HG02840 (cell line): ENCODE data around the gene CRYBA2.

Experiments
- ATAC-seq: cut with Tn5 transposase; IDR thresholded peaks from one replicate; pipeline ENCODE4 v1.9.1; 2021; ENCODE audit warnings: mild to moderate bottlenecking, moderate library complexity, moderate number of reproducible peaks; ENCODE audit not compliant: unreplicated experiment, low FRiP score

Gene CRYBA2

DNA sequence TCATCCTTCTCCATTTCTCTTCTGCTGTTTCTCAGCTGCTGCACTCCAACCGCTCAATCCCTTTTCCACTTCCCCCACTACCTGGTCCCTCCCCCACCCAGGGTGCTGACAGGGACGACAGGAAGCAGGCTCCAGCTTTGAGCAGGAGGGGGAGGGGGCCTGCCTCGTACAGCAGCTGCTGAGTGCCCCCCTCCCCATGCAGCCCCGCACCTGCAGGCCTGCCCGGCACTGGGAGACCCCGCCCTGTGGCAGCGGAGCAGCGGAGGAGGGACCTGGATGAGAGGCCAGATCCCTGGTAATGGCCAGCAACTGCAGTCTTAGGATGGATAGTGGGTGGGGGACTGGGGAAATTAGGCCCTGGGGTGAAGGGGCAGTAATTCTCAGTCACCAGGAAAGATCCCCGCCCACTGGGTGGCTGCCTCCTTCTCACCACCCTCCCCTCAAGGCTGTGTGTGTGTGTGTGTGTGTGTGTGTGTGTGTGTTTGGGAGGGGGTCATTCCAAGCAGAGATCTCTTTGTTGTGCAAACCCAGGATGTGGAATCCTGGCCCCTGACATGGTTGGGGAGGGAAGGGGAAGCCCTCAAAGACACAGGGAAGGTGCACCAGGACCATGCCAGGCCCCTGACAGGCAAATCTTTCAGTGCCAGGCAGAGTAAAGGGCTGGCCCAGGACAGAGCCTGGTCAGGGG, 6.8 kb upstream of the CRYBA2 start:
- ATAC-seq = no peak

DNA sequence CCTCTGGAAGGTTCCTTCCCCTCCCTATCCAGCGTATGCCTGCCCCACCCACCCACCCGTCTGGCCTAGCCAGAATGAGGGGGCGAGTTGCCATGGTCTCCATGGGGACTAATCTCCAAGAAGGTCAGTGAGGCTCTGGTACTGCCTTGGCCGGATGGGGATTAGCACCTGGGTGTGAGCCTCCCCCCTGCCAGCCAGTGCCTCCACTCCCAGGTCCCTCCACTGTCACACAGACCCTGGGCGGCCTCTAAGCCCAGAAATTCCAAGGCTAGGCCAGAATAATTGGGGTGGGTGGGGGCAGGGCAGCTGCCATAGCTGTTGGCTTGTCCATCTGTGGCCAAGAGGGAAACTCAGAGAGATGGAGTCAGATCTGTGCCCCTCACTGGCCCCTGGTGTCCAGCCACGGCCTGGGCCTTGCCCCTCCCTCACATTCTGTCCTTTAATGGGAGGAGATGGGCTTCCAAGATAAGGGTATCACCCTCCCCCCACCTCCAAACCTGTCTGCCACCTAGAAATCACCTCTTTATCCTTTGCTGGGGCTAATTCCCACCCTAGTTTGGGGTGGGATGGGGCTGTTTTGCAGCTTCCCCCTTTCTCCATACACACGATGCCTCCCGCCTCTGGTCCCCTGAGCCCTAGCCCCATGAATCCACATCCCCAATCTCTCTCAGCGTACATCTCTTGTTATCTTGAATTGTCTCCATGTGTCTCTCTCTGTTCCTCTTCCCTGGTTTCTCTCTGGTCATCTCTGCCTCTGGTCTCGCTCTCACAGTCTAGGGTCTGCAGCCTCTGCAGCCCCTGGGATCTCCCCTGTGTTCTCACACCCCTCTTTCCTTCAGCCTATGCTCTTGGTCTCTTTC, 6.0 kb upstream of the CRYBA2 start:
- ATAC-seq = no peak

DNA sequence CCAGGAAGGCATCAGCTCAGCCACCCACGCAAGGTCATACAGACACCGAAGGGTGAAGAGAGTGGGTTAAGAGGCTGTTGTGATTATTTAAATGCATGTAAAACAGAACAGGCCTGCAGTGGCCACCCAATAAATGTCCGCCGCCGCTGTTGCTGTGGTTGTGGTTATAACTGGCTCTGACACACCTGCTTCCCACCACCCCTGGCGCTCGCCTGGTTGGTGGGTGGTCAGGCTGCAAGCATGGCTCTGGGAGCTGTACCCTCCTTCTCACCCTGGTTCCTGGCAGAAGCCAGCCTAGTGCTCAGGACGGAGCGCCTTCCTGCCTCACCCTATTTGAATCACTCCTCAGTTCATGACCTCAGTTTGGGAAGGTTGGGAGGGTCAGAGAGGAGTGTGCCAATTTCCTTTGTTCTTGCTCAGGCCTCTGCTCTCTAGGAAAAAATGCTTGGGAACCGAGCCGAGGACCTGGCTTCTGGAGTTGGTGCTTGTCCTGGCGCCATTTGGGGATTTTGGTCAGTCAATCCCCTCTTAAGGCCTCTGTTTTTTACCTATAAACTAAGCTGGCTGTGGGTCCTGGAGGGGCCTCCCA, 5.3 kb upstream of the CRYBA2 start:
- no peak for ATAC-seq

DNA sequence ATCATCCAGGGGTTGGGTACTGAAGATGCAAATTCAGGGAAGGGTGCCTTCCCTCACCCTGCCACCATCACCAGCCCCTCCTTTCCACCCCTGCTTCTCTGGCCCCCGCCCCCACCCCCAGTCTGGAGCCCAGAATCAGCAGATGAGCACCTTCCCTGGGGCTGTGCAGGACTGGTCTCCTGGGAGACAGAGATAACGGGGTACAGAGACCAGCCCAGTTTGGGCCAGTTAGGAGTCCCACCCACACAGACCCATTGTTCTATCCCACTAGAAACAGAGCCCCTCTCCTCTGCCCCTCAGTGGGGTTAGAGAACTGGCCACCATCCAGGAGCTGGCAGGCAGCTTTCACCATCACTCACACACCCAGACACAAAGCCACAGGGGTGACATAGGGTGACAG, 4.5 kb upstream of the CRYBA2 start:
- ATAC-seq = no peak

GRCh38 chr2:218996937-218997336, 3.7 kb upstream of the CRYBA2 start:
- no peak for ATAC-seq

DNA sequence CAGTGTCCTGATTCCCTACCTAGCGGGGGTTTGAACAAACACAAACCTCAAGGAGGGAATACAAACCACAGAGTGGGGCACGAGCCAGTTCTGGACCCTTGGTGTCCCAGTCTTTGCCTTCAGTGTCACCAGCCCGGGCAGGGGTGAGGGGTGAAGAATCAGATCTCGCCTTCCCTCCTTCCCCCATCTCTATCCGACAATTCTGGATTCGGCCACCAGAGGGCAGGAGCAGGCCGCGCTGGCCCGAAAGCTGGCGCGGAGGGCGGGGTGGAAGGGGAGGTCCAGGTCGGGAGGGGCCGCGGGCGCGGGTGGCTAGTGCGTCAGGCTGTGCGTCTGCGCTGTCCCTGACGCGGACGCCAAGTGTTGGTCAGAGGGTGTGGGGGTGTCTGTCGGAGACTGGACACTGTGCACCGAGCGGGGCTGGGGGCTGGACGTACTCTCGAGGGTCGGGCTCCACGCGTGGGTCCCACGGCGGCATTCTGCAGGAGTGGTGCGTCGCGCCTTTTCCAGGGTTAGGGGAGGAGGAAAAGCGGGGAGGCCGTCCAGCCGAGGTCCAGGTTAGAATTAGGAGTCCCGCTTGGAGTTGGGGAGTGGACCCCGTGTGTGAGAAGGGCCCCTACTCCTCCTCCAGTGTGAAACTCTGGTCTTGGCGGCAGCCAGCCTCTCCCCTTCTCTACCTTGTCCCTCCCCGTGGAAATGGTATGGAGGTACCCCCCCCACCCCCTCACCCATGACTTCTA, 2.9 kb upstream of the CRYBA2 start:
- ATAC-seq = no peak

- ATAC-seq = no peak
These were observed 2.3 kb upstream of the CRYBA2 start for GRCh38 chr2:218995561-218995960.

- ATAC-seq = no peak
These were observed 398 bp downstream of the CRYBA2 start for GRCh38 chr2:218992703-218993344.

GRCh38 chr2:218992196-218992595, 1.0 kb downstream of the CRYBA2 start:
- ATAC-seq = no peak

GRCh38 chr2:218991674-218992168, 1.5 kb downstream of the CRYBA2 start:
- no peak for ATAC-seq

DNA sequence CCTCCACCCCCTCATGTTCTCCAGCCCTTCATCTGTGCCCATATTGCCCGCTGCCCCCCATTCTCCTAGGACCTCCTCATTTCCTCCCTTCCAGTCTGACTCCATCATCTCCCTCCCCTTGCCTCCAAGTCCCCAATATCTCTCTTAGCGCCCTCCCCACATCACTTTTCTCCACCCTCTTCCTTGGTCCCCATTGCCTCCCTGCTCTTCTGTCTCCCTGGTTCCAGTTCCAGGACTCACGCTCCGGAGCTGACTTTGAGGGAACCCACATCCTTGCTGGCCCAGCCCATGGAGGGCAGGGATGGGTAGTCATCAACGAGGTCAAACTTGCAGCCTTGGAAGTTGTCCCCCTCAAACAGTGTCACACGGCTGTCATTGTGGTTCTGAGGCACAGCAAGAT, 2.6 kb downstream of the CRYBA2 start:
- ATAC-seq = no peak

GRCh38 chr2:218990052-218990451, 3.2 kb downstream of the CRYBA2 start:
- ATAC-seq = no peak

GRCh38 chr2:218988650-218989049, 4.6 kb downstream of the CRYBA2 start:
- no peak for ATAC-seq

GRCh38 chr2:218988164-218988563, 5.1 kb downstream of the CRYBA2 start:
- no peak for ATAC-seq

DNA sequence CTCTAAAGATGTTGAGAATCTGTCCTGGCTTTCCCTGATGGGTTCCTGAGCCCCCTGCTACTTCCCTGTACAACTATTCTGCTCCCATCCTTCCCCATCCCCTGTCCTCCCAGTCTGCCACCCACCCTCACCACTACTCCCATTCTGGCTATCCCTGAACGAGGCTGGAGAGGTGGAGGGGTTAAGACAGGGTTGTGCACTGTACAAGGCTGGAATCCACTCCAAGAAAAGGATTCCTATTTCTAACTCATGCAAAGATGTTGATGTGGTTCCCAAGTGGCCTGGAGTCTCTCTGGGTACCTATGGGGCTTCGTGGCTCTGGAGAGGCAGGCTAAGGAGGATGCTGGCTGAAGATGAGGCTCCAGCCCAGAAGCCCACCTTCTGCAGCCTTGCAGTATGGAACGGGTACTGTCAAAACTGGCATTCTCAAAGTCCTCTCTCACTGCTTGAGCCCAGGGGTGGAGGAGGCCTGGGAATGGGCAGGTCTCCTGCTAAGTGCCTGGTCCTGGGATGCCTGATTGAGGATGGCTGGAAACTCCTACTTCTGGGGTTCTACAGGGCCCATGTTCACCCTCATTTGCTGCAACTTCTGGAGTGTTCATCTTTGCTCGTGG, 7.0 kb downstream of the CRYBA2 start:
- no peak for ATAC-seq

- ATAC-seq = no peak
These were observed 7.7 kb downstream of the CRYBA2 start for GRCh38 chr2:218985325-218986091.

DNA sequence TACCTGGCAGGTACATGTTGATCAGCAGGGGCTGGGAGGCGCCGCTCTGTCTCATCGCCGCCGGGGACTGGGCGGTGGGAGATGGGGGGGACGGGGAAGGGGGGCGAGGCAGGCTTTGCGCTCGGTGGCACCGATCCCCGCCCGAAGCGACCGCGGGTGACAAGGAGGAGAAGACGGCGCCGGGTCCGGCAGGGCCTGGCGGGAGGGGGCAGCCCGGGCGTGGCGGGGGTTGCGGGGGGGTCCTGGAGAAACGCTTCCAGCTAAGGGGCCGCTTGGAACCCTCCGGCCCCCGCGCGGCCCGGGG, 8.2 kb downstream of the CRYBA2 start, which contains the start of gene FEV:
TSS of gene FEV (minus strand) at position 164 of the 304 bp plus-strand sequence. CDS start at position 55, 109 bp downstream.
- no peak for ATAC-seq

DNA sequence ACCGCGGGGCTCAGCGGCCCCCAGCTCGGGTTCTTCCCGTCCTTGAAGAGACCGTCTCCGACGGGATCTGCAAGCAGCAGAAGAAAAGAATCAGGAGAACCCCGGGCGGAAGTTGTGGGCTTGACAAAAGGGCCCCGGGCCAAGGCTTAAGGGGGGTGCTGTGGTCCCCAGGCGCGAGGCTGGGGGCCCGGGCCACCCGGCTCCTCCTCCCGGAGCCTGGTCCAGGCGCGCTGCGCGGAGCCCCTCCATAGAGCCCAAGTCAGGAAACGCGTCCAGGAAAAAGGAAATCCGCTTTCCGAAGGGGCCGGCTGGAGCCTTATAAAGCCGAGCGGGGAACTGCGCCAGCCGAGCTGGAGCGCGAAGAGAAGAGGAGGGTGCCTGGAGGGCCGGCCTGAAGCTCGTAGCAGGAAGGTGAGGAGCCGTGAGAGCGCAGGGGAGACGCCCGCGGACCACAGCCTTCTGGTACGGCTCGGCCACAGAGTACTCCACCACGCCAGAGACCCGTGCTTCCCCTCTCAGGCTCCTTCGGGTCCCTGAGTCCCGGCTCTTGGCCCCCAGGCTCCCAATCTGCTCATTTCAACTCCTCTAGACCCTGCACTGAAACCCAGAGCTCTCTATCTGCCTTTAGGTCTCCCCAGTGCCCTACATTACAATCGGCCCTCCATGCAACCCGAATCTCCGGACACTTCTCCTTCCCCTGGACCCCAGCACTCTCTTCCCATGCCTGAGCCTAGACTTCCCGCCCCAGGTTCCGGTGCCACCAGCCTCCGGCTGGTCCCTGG, 8.8 kb downstream of the CRYBA2 start:
- ATAC-seq = no peak

DNA sequence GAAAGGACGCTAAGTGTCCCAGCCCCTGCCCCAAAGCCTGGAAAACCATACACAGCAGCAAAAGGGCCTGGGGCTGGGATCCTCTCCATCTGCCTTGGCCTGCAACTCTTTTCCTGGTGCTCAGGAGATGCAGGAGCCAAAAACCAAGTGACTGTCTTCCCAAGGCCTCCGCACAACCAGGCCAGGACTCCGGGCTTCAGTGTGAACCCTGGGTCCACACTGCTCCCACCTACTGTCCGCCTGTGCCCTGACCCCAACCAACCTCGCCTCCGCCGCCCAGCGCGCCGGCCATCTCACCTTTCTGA, 9.3 kb downstream of the CRYBA2 start:
- no peak for ATAC-seq
